Trophoblast cell (in vitro differentiated cells and primary cell): ENCODE results near the gene RBM14.
A peak's percentile ranks its signal among the peaks of the same experiment; 100 is the strongest.
"Not testable (repeated sequence)": the region's sequence is repeated elsewhere in the genome, so short reads cannot be mapped to it uniquely, and the experiment has no call there.

Experiments used
- DNase-seq, 2 donors: peaks; one replicate each; pipeline ENCODE4 v3.0.0-alpha.2; 2016
- H2AFZ ChIP-seq: 2 replicates; pipeline ENCODE4 v1.6.1; 2013; ENCODE audit warnings: low read length, moderate library complexity, mild to moderate bottlenecking; ENCODE audit not compliant: insufficient read depth, poor library complexity
- H2AK5ac ChIP-seq: 2 replicates; pipeline ENCODE4 v1.6.1; 2013; ENCODE audit warnings: mild to moderate bottlenecking, low read length
- H2BK120ac ChIP-seq: 2 replicates; pipeline ENCODE4 v1.6.1; 2013; ENCODE audit warnings: low read length, mild to moderate bottlenecking, moderate library complexity; ENCODE audit not compliant: insufficient read depth, poor library complexity
- H2BK12ac ChIP-seq: 2 replicates; pipeline ENCODE4 v1.6.1; 2013; ENCODE audit warnings: mild to moderate bottlenecking, low read length, moderate library complexity
- H2BK5ac ChIP-seq: 2 replicates; pipeline ENCODE4 v1.6.1; 2013; ENCODE audit warnings: low read length, low read depth, moderate library complexity, mild to moderate bottlenecking; ENCODE audit not compliant: poor library complexity
- H3K14ac ChIP-seq: 2 replicates; pipeline ENCODE4 v1.6.1; 2013; ENCODE audit warnings: mild to moderate bottlenecking, low read length
- H3K18ac ChIP-seq: 2 replicates; pipeline ENCODE4 v1.6.1; 2013; ENCODE audit warnings: mild to moderate bottlenecking, low read length
- H3K23ac ChIP-seq: 2 replicates; pipeline ENCODE4 v1.6.1; 2013; ENCODE audit warnings: low read length
- H3K27ac ChIP-seq: 2 replicates; pipeline ENCODE4 v1.5.1; 2013; ENCODE audit warnings: low read depth, mild to moderate bottlenecking, inconsistent platforms, low read length, moderate library complexity
- H3K27me3 ChIP-seq: 2 replicates; pipeline ENCODE4 v1.6.1; 2013; ENCODE audit warnings: inconsistent platforms, mild to moderate bottlenecking, low read length, moderate library complexity; ENCODE audit not compliant: insufficient read depth
- H3K36me3 ChIP-seq, 2 experiments: 1 replicate in 1 of 2; 2 replicates in 1 of 2; pipeline ENCODE4 v1.6.1; 2013; ENCODE audit warnings: low read length in 2 of 2, mild to moderate bottlenecking in 2 of 2, moderate library complexity in 1 of 2; ENCODE audit not compliant: insufficient read depth in 2 of 2, control insufficient read depth in 1 of 2
- H3K4ac ChIP-seq: 2 replicates; pipeline ENCODE4 v1.6.1; 2013; ENCODE audit warnings: low read depth, mild to moderate bottlenecking, low read length, moderate library complexity
- H3K4me1 ChIP-seq, 2 experiments: 1 replicate in 1 of 2; 2 replicates in 1 of 2; pipeline ENCODE4 v1.6.1; 2013; ENCODE audit warnings: low read length in 2 of 2, mild to moderate bottlenecking in 2 of 2, moderate library complexity in 1 of 2; ENCODE audit not compliant: insufficient read depth in 2 of 2, control insufficient read depth in 1 of 2
- H3K4me2 ChIP-seq: 2 replicates; pipeline ENCODE4 v1.6.1; 2013; ENCODE audit warnings: inconsistent platforms, mild to moderate bottlenecking, low read length, moderate library complexity
- H3K4me3 ChIP-seq: 2 replicates; pipeline ENCODE4 v1.5.1; 2013; ENCODE audit warnings: mild to moderate bottlenecking, low read depth, low read length, inconsistent platforms
- H3K79me1 ChIP-seq: one replicate; pipeline ENCODE4 v1.6.1; 2013; ENCODE audit warnings: low read length
- H3K79me2 ChIP-seq: 2 replicates; pipeline ENCODE4 v1.6.1; 2013; ENCODE audit warnings: low read length, mild to moderate bottlenecking; ENCODE audit not compliant: control insufficient read depth, insufficient read depth, poor library complexity
- H3K9ac ChIP-seq: 2 replicates; pipeline ENCODE4 v1.6.1; 2013; ENCODE audit warnings: mild to moderate bottlenecking, low read length
- H3K9me3 ChIP-seq: 2 replicates; pipeline ENCODE4 v1.6.1; 2013; ENCODE audit warnings: low read depth, mild to moderate bottlenecking, control low read depth, inconsistent platforms, low read length; ENCODE audit not compliant: insufficient read depth
- H4K12ac ChIP-seq: 2 replicates; pipeline ENCODE4 v1.6.1; 2013; ENCODE audit warnings: low read depth, mild to moderate bottlenecking, low read length, moderate library complexity
- H4K8ac ChIP-seq: 2 replicates; pipeline ENCODE4 v1.6.1; 2013; ENCODE audit warnings: low read depth, mild to moderate bottlenecking, low read length, moderate library complexity
- H4K91ac ChIP-seq: one replicate; pipeline ENCODE4 v1.6.1; 2013; ENCODE audit warnings: low read depth, mild to moderate bottlenecking, low read length, moderate library complexity
- WGBS: extraction: QIAGEN DNeasy Blood & Tissue Kit; methylation state at CpG from one replicate; pipeline ENCODE4 v1.1.7; 2013; ENCODE audit warnings: missing lambda C conversion rate; ENCODE audit not compliant: insufficient read length, insufficient coverage; ENCODE audit errors: extremely low coverage; 5-methylcytosine and 5-hydroxymethylcytosine counted together

Gene RBM14

GRCh38 chr11:66604155-66604554 is 12.3 kb upstream of the RBM14 start:
- no peak overlapping the region for H3K4ac ChIP-seq
- H3K27me3 ChIP-seq, result no peaks in the 10 kb centered on the region
- no peak overlapping the region for H3K14ac ChIP-seq
- H3K9me3 ChIP-seq, result peaks cover 3% of the 10 kb centered on the region
- H3K27ac ChIP-seq, result no peak overlapping the region
- H3K4me3 ChIP-seq, result no peak overlapping the region
- no peaks in the 10 kb centered on the region for H3K79me2 ChIP-seq
- H4K8ac ChIP-seq, result no peak overlapping the region
- H2AK5ac ChIP-seq, result no peak overlapping the region
- no peak overlapping the region for H2BK5ac ChIP-seq
- H4K91ac ChIP-seq, result no peak overlapping the region
- no peak overlapping the region for H3K18ac ChIP-seq
- no peak overlapping the region for H3K9ac ChIP-seq
- H2BK120ac ChIP-seq, result no peak overlapping the region
- H2AFZ ChIP-seq, result no peak overlapping the region
- no peak overlapping the region for H3K23ac ChIP-seq
- H3K36me3 ChIP-seq, result peaks cover 36 to 52% of the 10 kb centered on the region in 2 experiments
- no peak overlapping the region for H2BK12ac ChIP-seq
- H3K4me1 ChIP-seq, result no peaks in the 10 kb centered on the region
- no peak overlapping the region for H4K12ac ChIP-seq
- no peaks in the 10 kb centered on the region for H3K79me1 ChIP-seq
- no peak for DNase-seq
- no peak overlapping the region for H3K4me2 ChIP-seq
- no CpG with 5 or more reads among the region's 5 CpGs for WGBS

- H3K4me2 ChIP-seq, H4K8ac ChIP-seq, H3K27me3 ChIP-seq, H3K4ac ChIP-seq, H3K4me1 ChIP-seq, H3K27ac ChIP-seq, H3K9me3 ChIP-seq, H3K79me1 ChIP-seq, DNase-seq, H2BK12ac ChIP-seq, H2AFZ ChIP-seq, H3K79me2 ChIP-seq, H3K4me3 ChIP-seq, H3K23ac ChIP-seq, H3K14ac ChIP-seq, H2BK120ac ChIP-seq, H4K91ac ChIP-seq, H2AK5ac ChIP-seq, H2BK5ac ChIP-seq, H4K12ac ChIP-seq, H3K9ac ChIP-seq, H3K18ac ChIP-seq: not testable (repeated sequence)
- no CpG with 5 or more reads among the region's 3 CpGs for WGBS
- peaks cover 28 to 40% of the 10 kb centered on the region in 2 experiments for H3K36me3 ChIP-seq
These were observed 9.8 kb upstream of the RBM14 start for GRCh38 chr11:66606608-66607007.

GRCh38 chr11:66607126-66607834 is 9.2 kb upstream of the RBM14 start:
- Histone ChIP-seq H2AFZ (no peak overlapping the region), H3K36me3 (peaks cover 26 to 37% of the 10 kb centered on the region in 2 experiments), H2BK5ac (no peak overlapping the region), H2BK120ac (no peak overlapping the region), H3K4me3 (no peak overlapping the region), H3K27me3 (no peaks in the 10 kb centered on the region), H3K9me3 (peaks cover 3% of the 10 kb centered on the region), H3K14ac (no peak overlapping the region), H3K9ac (no peak overlapping the region), H3K18ac (no peak overlapping the region), H3K4me2 (no peak overlapping the region), H2BK12ac (no peak overlapping the region), H3K79me1 (no peaks in the 10 kb centered on the region), H3K4me1 (no peaks in the 10 kb centered on the region), H4K12ac (no peak overlapping the region), H3K27ac (no peak overlapping the region), H4K8ac (no peak overlapping the region), H2AK5ac (no peak overlapping the region), H3K79me2 (no peaks in the 10 kb centered on the region), H3K23ac (no peak overlapping the region), H3K4ac (no peak overlapping the region), H4K91ac (no peak overlapping the region)
- DNase-seq, result peak in 1 of 2 donors; percentile 18
- no CpG with 5 or more reads among the region's 8 CpGs for whole genome bisulfite sequencing

GRCh38 chr11:66609721-66610617 is 6.5 kb upstream of the RBM14 start:
- no peak overlapping the region for H3K14ac ChIP-seq
- no peak overlapping the region for H2BK120ac ChIP-seq
- DNase-seq, result no peak
- H3K27me3 ChIP-seq, result no peaks in the 10 kb centered on the region
- no peak overlapping the region for H3K4ac ChIP-seq
- H3K4me3 ChIP-seq, result no peak overlapping the region
- H3K9ac ChIP-seq, result no peak overlapping the region
- H2AK5ac ChIP-seq, result no peak overlapping the region
- H3K4me1 ChIP-seq, result no peaks in the 10 kb centered on the region
- no peak overlapping the region for H3K18ac ChIP-seq
- H3K27ac ChIP-seq, result no peak overlapping the region
- no peak overlapping the region for H2BK12ac ChIP-seq
- no peaks in the 10 kb centered on the region for H3K79me1 ChIP-seq
- H3K4me2 ChIP-seq, result no peak overlapping the region
- WGBS, result no CpG with 5 or more reads among the region's 4 CpGs
- H2BK5ac ChIP-seq, result no peak overlapping the region
- H3K79me2 ChIP-seq, result no peaks in the 10 kb centered on the region
- no peak overlapping the region for H4K8ac ChIP-seq
- no peak overlapping the region for H4K91ac ChIP-seq
- H3K23ac ChIP-seq, result no peak overlapping the region
- no peak overlapping the region for H2AFZ ChIP-seq
- H4K12ac ChIP-seq, result no peak overlapping the region
- H3K36me3 ChIP-seq, result peaks cover 11 to 20% of the 10 kb centered on the region in 2 experiments
- no peaks in the 10 kb centered on the region for H3K9me3 ChIP-seq
